Hematopoietic multipotent progenitor cell (in vitro differentiated cells): ENCODE results near the gene CYCS. TPM values are rescaled to one million over a fixed set of nuclear protein-coding genes. Genes with fewer than 3 reads are reported as not detected.
A peak's percentile ranks its signal among the peaks of the same experiment; 100 is the strongest.

Experiments
- DNase-seq, 3 donors: peaks; one replicate each; pipeline ENCODE4 v3.0.0-alpha.2; 2011 to 2015; ENCODE audit warnings: low read depth in 2 of 3, low spot score in 2 of 3
- total RNA-seq: library from RNA; depleted of rRNA; stranded (reverse); fragments of >200 nt; gene quantifications from one replicate; pipeline ENCODE4 v1.2.3, GENCODE V29; 2012

The CYCS gene
- total RNA-seq, 1 donor: 17.2 TPM

- DNase-seq: no peak
These were observed 49.6 kb downstream of the CYCS start for GRCh38 chr7:25075459-25075858.

- peak in 2 of 3 donors; percentile 31 to 69 for DNase-seq
These were observed 51.6 kb downstream of the CYCS start for GRCh38 chr7:25073451-25073850.

Other genes starting within 250 kb of the CYCS start
- 8.1 TPM for gene OSBPL3, start 145.1 kb downstream of the CYCS start, total RNA-seq
- gene NPVF, start 103.2 kb upstream of the CYCS start, total RNA-seq: not detected